ENCODE data around the gene STAB1.

DNA sequence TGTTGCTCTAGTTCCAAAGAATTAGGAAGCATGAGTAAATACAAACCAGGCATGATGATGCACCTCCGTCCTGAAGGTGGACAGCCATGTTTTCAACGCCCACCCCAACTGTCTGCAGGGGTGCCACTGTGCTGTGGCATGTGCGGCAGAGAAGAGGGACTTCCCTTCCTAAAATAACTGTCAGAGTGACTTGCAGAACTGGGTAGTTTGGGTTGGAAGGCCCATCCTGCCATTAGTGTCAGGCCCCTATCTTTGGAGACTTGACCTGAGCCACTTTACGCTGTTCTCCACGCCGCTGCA, 17.4 kb upstream of the STAB1 start:
- no peak for TF ChIP-seq POLR2AphosphoS5 (IDR thresholded peaks at IDR 0.05; ENCODE audit: borderline replicate concordance, low read depth, low read length)
- TF ChIP-seq EZH2 (IDR thresholded peaks at IDR 0.05), result no peak
- no peak for TF ChIP-seq FOXP2 (optimal IDR thresholded peaks at IDR 0.05; ENCODE audit: control extremely low read depth, extremely low read length, insufficient read depth)

Measured in SK-N-MC (cell line).